ENCODE results near the gene ANKFY1.

- TF ChIP-seq CTCF (IDR thresholded peaks at IDR 0.05) = no peak
- TF ChIP-seq ZFX (IDR thresholded peaks at IDR 0.05; ENCODE audit: borderline replicate concordance) = no peak
Observed at GRCh38 chr17:4276514-4276913, 12.7 kb upstream of the ANKFY1 start.

All from 22Rv1 (cell line).